ENCODE results near the gene PMPCA. TPM values are rescaled to one million over a fixed set of nuclear protein-coding genes. Genes with fewer than 3 reads are reported as not detected.
A peak's percentile ranks its signal among the peaks of the same experiment; 100 is the strongest.

PMPCA gene
- total and polyA plus RNA-seq, 2 of the 13 experiments (the other 11 are each of a cell fraction or from before 2014, with no cell fraction given) = 70.2 to 88.4 TPM

DNA sequence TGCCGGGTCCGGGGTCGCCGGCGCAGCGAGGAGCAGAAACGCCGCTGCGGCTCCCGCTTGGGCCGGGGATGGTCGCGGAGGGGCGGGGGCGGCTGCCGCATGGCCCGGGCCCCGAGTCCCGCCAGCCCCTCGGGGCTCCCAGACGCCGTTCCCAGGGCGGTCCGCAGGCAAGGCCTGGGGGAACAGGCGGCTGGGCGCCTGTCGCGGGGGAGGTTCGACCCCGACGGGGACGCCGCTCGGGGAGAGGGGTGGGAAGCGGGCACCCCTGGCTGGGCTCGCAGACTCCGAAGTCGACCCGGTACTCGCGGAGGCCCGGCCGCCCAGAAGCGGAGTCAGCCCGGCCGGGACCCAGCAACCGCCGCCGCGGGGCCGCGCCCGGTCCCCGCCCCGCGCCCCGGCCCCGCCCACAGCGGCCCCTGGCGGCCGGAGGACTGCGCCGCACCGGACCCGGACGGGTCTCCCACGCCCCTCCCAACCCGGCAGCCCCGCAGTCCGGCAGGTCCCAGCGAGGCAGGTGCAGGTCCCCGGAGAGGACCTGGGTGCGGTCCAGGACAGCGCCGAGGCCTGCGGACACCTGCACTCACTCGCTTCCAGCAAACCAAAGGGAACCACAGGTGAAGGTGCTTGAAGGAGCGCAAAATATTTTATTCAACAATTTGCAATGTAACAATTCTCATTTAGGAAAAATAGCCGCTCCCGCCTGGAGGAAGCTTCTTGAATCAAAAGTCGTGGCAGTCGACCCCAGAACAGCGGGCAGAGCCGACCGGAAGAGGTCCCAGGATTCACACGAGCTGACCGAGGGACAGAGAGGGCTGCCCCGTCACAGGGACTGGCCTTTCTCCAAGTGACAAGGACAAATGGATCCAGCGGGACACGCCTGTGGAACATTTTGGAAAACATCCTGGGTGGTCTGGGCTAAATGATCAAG lies 29.3 kb downstream of the PMPCA start, which contains the start of gene INPP5E (continued):
- peak; percentile 17; the same call in 1 of the 2 replicates for TF ChIP-seq PATZ1 (CRISPR knock-in tag; IDR thresholded peaks at IDR 0.05)
- TF ChIP-seq SRY (CRISPR knock-in tag; IDR thresholded peaks at IDR 0.05) = no peak
- TF ChIP-seq, protein P1, sequence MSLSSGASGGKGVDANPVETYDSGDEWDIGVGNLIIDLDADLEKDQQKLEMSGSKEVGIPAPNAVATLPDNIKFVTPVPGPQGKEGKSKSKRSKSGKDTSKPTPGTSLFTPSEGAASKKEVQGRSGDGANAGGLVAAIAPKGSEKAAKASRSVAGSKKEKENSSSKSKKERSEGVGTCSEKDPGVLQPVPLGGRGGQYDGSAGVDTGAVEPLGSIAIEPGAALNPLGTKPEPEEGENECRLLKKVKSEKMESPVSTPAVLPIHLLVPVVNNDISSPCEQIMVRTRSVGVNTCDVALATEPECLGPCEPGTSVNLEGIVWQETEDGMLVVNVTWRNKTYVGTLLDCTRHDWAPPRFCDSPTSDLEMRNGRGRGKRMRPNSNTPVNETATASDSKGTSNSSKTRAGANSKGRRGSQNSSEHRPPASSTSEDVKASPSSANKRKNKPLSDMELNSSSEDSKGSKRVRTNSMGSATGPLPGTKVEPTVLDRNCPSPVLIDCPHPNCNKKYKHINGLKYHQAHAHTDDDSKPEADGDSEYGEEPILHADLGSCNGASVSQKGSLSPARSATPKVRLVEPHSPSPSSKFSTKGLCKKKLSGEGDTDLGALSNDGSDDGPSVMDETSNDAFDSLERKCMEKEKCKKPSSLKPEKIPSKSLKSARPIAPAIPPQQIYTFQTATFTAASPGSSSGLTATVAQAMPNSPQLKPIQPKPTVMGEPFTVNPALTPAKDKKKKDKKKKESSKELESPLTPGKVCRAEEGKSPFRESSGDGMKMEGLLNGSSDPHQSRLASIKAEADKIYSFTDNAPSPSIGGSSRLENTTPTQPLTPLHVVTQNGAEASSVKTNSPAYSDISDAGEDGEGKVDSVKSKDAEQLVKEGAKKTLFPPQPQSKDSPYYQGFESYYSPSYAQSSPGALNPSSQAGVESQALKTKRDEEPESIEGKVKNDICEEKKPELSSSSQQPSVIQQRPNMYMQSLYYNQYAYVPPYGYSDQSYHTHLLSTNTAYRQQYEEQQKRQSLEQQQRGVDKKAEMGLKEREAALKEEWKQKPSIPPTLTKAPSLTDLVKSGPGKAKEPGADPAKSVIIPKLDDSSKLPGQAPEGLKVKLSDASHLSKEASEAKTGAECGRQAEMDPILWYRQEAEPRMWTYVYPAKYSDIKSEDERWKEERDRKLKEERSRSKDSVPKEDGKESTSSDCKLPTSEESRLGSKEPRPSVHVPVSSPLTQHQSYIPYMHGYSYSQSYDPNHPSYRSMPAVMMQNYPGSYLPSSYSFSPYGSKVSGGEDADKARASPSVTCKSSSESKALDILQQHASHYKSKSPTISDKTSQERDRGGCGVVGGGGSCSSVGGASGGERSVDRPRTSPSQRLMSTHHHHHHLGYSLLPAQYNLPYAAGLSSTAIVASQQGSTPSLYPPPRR (CRISPR knock-in tag; IDR thresholded peaks at IDR 0.05; ENCODE audit: borderline replicate concordance) = no peak
- 0 out of 2 replicates have a peak, but pooled peaks have one; percentile 5 for TF ChIP-seq HDAC1 (CRISPR knock-in tag; IDR thresholded peaks at IDR 0.05)
- TF ChIP-seq ZNF138 (CRISPR knock-in tag; IDR thresholded peaks at IDR 0.05; ENCODE audit: low read depth) = no peak

All from HepG2 (cell line).